Trophoblast cell (in vitro differentiated cells and primary cell): ENCODE measurements around the gene RFC2.
A peak's percentile ranks its signal among the peaks of the same experiment; 100 is the strongest.
"Not testable (repeated sequence)": the region's sequence is repeated elsewhere in the genome, so short reads cannot be mapped to it uniquely, and the experiment has no call there.

Experiments used
- DNase-seq, 2 donors: peaks; one replicate each; pipeline ENCODE4 v3.0.0-alpha.2; 2016
- H2AFZ ChIP-seq: 2 replicates; pipeline ENCODE4 v1.6.1; 2013; ENCODE audit warnings: low read length, moderate library complexity, mild to moderate bottlenecking; ENCODE audit not compliant: insufficient read depth, poor library complexity
- H2AK5ac ChIP-seq: 2 replicates; pipeline ENCODE4 v1.6.1; 2013; ENCODE audit warnings: mild to moderate bottlenecking, low read length
- H2BK120ac ChIP-seq: 2 replicates; pipeline ENCODE4 v1.6.1; 2013; ENCODE audit warnings: low read length, mild to moderate bottlenecking, moderate library complexity; ENCODE audit not compliant: insufficient read depth, poor library complexity
- H2BK12ac ChIP-seq: 2 replicates; pipeline ENCODE4 v1.6.1; 2013; ENCODE audit warnings: mild to moderate bottlenecking, low read length, moderate library complexity
- H2BK5ac ChIP-seq: 2 replicates; pipeline ENCODE4 v1.6.1; 2013; ENCODE audit warnings: low read length, low read depth, moderate library complexity, mild to moderate bottlenecking; ENCODE audit not compliant: poor library complexity
- H3K14ac ChIP-seq: 2 replicates; pipeline ENCODE4 v1.6.1; 2013; ENCODE audit warnings: mild to moderate bottlenecking, low read length
- H3K18ac ChIP-seq: 2 replicates; pipeline ENCODE4 v1.6.1; 2013; ENCODE audit warnings: mild to moderate bottlenecking, low read length
- H3K23ac ChIP-seq: 2 replicates; pipeline ENCODE4 v1.6.1; 2013; ENCODE audit warnings: low read length
- H3K27ac ChIP-seq: 2 replicates; pipeline ENCODE4 v1.5.1; 2013; ENCODE audit warnings: low read depth, mild to moderate bottlenecking, inconsistent platforms, low read length, moderate library complexity
- H3K27me3 ChIP-seq: 2 replicates; pipeline ENCODE4 v1.6.1; 2013; ENCODE audit warnings: inconsistent platforms, mild to moderate bottlenecking, low read length, moderate library complexity; ENCODE audit not compliant: insufficient read depth
- H3K36me3 ChIP-seq, 2 experiments: 1 replicate in 1 of 2; 2 replicates in 1 of 2; pipeline ENCODE4 v1.6.1; 2013; ENCODE audit warnings: low read length in 2 of 2, mild to moderate bottlenecking in 2 of 2, moderate library complexity in 1 of 2; ENCODE audit not compliant: insufficient read depth in 2 of 2, control insufficient read depth in 1 of 2
- H3K4ac ChIP-seq: 2 replicates; pipeline ENCODE4 v1.6.1; 2013; ENCODE audit warnings: low read depth, mild to moderate bottlenecking, low read length, moderate library complexity
- H3K4me1 ChIP-seq, 2 experiments: 1 replicate in 1 of 2; 2 replicates in 1 of 2; pipeline ENCODE4 v1.6.1; 2013; ENCODE audit warnings: low read length in 2 of 2, mild to moderate bottlenecking in 2 of 2, moderate library complexity in 1 of 2; ENCODE audit not compliant: insufficient read depth in 2 of 2, control insufficient read depth in 1 of 2
- H3K4me2 ChIP-seq: 2 replicates; pipeline ENCODE4 v1.6.1; 2013; ENCODE audit warnings: inconsistent platforms, mild to moderate bottlenecking, low read length, moderate library complexity
- H3K4me3 ChIP-seq: 2 replicates; pipeline ENCODE4 v1.5.1; 2013; ENCODE audit warnings: mild to moderate bottlenecking, low read depth, low read length, inconsistent platforms
- H3K79me1 ChIP-seq: one replicate; pipeline ENCODE4 v1.6.1; 2013; ENCODE audit warnings: low read length
- H3K79me2 ChIP-seq: 2 replicates; pipeline ENCODE4 v1.6.1; 2013; ENCODE audit warnings: low read length, mild to moderate bottlenecking; ENCODE audit not compliant: control insufficient read depth, insufficient read depth, poor library complexity
- H3K9ac ChIP-seq: 2 replicates; pipeline ENCODE4 v1.6.1; 2013; ENCODE audit warnings: mild to moderate bottlenecking, low read length
- H3K9me3 ChIP-seq: 2 replicates; pipeline ENCODE4 v1.6.1; 2013; ENCODE audit warnings: low read depth, mild to moderate bottlenecking, control low read depth, inconsistent platforms, low read length; ENCODE audit not compliant: insufficient read depth
- H4K12ac ChIP-seq: 2 replicates; pipeline ENCODE4 v1.6.1; 2013; ENCODE audit warnings: low read depth, mild to moderate bottlenecking, low read length, moderate library complexity
- H4K8ac ChIP-seq: 2 replicates; pipeline ENCODE4 v1.6.1; 2013; ENCODE audit warnings: low read depth, mild to moderate bottlenecking, low read length, moderate library complexity
- H4K91ac ChIP-seq: one replicate; pipeline ENCODE4 v1.6.1; 2013; ENCODE audit warnings: low read depth, mild to moderate bottlenecking, low read length, moderate library complexity
- WGBS: extraction: QIAGEN DNeasy Blood & Tissue Kit; methylation state at CpG from one replicate; pipeline ENCODE4 v1.1.7; 2013; ENCODE audit warnings: missing lambda C conversion rate; ENCODE audit not compliant: insufficient read length, insufficient coverage; ENCODE audit errors: extremely low coverage; 5-methylcytosine and 5-hydroxymethylcytosine counted together

Gene RFC2

DNA sequence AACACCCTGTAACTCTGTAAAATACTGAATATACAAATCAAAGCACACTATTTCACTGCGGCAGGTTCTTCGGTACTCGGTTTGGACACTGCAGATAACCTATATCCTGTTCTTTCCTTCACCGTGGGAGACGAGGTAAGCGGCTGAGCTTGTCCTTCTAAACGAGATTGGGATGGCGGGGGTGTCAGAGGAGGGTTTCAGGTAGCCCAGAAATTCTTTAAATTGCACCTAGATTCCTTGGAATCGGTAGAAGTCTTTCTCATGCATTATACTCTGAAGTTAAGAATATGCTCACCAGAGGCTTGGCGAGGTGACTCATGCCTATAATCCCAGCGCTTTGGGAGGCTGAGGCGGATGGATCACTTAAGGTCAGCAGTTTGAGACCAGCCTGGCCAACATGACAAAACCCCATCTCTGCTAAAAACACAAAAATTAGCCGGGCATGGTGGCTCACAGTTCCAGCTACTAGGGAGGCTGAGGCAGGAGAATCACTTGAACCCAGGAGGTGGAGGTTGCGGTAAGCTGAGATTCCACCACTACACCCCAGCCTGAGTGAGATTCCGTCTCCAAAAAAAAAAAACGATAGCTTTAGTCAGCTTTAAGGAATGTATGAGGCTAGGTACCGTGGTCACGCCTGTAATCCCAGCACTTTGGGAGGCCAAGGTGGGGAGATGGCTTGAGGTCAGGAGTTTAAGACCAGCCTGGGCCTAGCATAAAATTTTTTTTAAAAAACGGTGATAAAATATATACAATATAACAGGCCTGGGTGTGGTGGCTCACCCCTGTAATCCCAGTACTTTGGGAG is 54.4 kb downstream of the RFC2 start:
- no peak overlapping the region for H3K23ac ChIP-seq
- H3K27me3 ChIP-seq = no peaks in the 10 kb centered on the region
- no peak overlapping the region for H3K14ac ChIP-seq
- H3K4me3 ChIP-seq = no peak overlapping the region
- no peak overlapping the region for H3K27ac ChIP-seq
- H4K8ac ChIP-seq = no peak overlapping the region
- H2BK12ac ChIP-seq = no peak overlapping the region
- H3K79me1 ChIP-seq = no peaks in the 10 kb centered on the region
- no peak overlapping the region for H2AK5ac ChIP-seq
- WGBS = no CpG with 5 or more reads among the region's 19 CpGs
- no peak overlapping the region for H4K12ac ChIP-seq
- peaks cover 22 to 23% of the 10 kb centered on the region in 2 experiments for H3K36me3 ChIP-seq
- no peak overlapping the region for H2BK5ac ChIP-seq
- H3K9ac ChIP-seq = no peak overlapping the region
- H3K4me2 ChIP-seq = no peak overlapping the region
- peak; percentile 25 to 62 for DNase-seq
- H2BK120ac ChIP-seq = no peak overlapping the region
- H3K4me1 ChIP-seq = no peaks in the 10 kb centered on the region
- H3K9me3 ChIP-seq = no peaks in the 10 kb centered on the region
- H3K18ac ChIP-seq = no peak overlapping the region
- H3K4ac ChIP-seq = no peak overlapping the region
- no peaks in the 10 kb centered on the region for H3K79me2 ChIP-seq
- H4K91ac ChIP-seq = no peak overlapping the region
- no peak overlapping the region for H2AFZ ChIP-seq

DNA sequence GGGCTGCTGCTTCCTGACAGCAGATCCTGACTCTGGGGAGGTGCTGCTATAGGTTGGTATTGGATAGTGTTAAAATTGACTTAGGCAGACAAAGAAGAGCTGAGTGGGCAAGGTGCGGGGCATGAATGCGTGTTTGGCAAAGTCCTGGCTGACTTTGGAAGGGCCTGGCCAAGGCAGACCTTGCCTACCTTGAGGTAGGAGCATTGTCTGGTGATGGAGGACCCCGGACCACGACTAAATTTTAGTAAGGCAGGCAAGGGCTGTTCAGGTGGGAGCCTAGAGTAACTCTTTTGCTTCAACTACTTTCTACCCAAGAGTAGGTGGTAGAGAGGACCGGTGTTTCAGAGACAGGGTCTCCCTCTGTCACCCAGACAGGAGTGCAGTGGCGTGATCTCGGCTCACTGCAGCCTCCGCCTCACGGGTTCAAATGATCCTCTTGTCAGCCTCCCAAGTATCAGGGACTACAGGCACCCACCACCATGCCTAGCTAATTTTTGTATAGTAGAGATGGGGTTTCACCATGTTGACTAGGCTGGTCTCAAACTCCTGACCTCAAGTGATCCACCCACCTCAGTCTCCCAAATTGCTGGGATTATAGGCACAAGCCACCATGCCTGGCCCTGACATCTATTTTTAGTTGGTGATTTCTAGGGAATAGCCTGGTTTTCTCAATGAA is 56.6 kb downstream of the RFC2 start:
- Histone ChIP-seq H3K79me2 (no peaks in the 10 kb centered on the region), H3K79me1 (no peaks in the 10 kb centered on the region), H2BK120ac (no peak overlapping the region), H3K27me3 (no peaks in the 10 kb centered on the region), H4K91ac (no peak overlapping the region), H3K14ac (no peak overlapping the region), H3K4ac (no peak overlapping the region), H4K12ac (no peak overlapping the region), H3K9me3 (no peaks in the 10 kb centered on the region), H3K27ac (no peak overlapping the region), H3K18ac (no peak overlapping the region), H3K23ac (no peak overlapping the region), H3K4me2 (no peak overlapping the region), H3K4me3 (no peak overlapping the region), H4K8ac (no peak overlapping the region), H3K4me1 (no peaks in the 10 kb centered on the region), H2AK5ac (no peak overlapping the region), H2BK12ac (no peak overlapping the region), H2BK5ac (no peak overlapping the region), H3K9ac (no peak overlapping the region), H2AFZ (no peak overlapping the region), H3K36me3 (peaks cover 38 to 40% of the 10 kb centered on the region in 2 experiments)
- DNase-seq = no peak
- no CpG with 5 or more reads among the region's 9 CpGs for WGBS

DNA sequence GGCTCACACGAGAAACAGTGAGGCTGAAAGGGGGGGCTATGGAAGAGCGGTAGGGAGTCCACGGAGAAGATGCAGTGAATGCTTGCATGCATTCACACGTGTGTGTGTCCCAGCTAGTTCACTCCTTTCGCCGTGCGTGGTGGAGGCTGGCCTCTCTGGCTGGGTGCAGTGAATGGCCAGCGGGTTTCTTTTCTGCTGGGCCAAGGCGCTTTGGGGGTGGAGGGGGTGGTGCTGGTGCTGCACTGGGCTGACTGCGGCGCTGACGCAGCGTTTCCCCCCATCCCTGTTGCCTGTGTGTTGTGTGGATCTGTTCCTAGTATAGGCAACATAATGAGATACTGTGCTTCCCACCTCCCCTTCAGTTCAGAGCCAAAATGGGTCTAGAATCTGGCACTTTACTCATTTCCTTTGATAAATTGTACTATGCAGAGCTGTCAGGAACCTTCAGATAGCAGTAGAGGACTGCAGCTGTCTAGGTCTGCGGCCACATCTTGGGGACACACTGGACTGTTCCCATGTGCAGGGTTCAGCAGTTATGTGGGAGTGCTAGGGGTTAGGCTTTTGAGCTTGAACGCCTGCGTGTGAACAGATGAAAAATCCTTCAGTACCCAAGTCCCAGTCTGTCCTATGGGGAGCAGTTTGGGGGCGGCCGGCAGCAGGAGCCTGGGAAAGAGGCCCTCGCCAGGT is 58.1 kb downstream of the RFC2 start:
- not testable (repeated sequence) for H2BK5ac ChIP-seq

DNA sequence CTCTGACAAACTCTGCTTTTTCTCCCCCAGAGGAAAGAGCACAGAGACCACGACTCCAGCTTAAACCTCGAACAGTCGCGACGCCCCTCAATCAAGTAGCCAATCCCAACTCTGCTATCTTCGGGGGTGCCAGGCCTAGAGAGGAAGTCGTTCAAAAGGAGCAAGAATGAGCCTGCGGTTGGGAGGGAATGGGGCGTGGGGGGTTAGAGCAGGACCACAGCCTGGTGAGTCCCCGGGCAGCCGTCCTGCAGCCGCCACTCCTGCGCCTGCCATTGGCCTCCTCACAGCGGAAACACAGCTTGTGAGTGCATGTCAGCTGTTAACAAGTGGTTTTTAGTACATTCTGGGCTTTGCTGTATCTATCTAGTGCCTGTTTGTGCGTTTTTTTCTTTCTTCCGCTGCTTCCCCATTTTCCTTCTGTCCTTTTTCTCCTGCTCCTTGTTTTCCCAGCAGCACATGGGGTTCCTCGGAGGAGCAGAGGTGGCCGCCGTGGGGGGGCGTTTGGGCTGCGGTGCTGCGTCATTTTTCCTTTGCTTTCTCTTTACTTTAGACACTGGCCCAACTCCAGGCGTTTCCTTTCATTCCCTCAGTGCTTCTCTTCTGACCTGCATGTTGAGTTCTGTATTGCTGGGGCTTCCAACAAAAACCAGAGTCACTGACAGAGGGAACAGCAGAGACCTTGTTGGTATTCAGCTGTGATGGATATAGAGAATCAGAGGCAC is 58.9 kb downstream of the RFC2 start:
- not testable (repeated sequence) for H3K18ac ChIP-seq, H3K4me3 ChIP-seq, H3K27me3 ChIP-seq, H3K79me2 ChIP-seq, DNase-seq, H3K23ac ChIP-seq, H2BK12ac ChIP-seq, H3K4me2 ChIP-seq, H3K27ac ChIP-seq, H2BK120ac ChIP-seq, H4K12ac ChIP-seq, H4K8ac ChIP-seq, H3K4ac ChIP-seq, H3K4me1 ChIP-seq, H2AK5ac ChIP-seq, H3K9me3 ChIP-seq, H3K14ac ChIP-seq, H4K91ac ChIP-seq, H2AFZ ChIP-seq, H3K79me1 ChIP-seq, H2BK5ac ChIP-seq, H3K9ac ChIP-seq
- no CpG with 5 or more reads among the region's 23 CpGs for WGBS
- peaks cover 49 to 56% of the 10 kb centered on the region in 2 experiments for H3K36me3 ChIP-seq

More for the DNA sequence above, 58.1 kb downstream of the RFC2 start:
- not testable (repeated sequence) for H3K79me2 ChIP-seq, H3K79me1 ChIP-seq, H3K4me3 ChIP-seq, H3K27ac ChIP-seq, H4K8ac ChIP-seq, H3K4ac ChIP-seq, H3K27me3 ChIP-seq, H2AFZ ChIP-seq, H3K14ac ChIP-seq, H4K12ac ChIP-seq, H3K4me1 ChIP-seq, H2BK12ac ChIP-seq, H4K91ac ChIP-seq, DNase-seq, H3K9me3 ChIP-seq, H3K9ac ChIP-seq, H2AK5ac ChIP-seq, H2BK120ac ChIP-seq, H3K18ac ChIP-seq, H3K23ac ChIP-seq, H3K4me2 ChIP-seq
- no CpG with 5 or more reads among the region's 19 CpGs for WGBS
- peaks cover 45 to 48% of the 10 kb centered on the region in 2 experiments for H3K36me3 ChIP-seq
